ENCODE measurements around the gene ZNF385D. TPM values are rescaled to one million over a fixed set of nuclear protein-coding genes. Genes with fewer than 3 reads are reported as not detected.

ZNF385D gene
- total and polyA plus RNA-seq, 4 donors, result 0.17 to 30.9 (median 1.9) TPM

DNA sequence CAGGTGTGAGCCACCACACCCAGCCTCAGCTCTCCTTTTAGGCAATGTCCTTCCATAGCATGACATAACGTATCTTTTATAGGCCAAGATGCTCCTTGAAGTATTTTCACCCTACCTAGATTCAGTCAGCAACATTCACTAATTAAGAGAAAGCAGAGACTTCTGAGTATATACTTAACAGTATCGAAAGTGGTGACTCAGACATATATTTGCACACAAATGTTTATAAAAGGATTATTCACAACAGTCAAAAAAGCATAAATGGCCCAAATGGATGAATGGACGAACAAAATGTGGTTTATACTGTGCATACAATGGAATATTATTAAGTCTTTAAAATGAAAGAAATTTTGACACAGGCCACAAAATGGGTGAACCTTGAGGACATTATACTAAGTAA, 108.6 kb downstream of the ZNF385D start:
- no peak overlapping the region for H3K4me3 ChIP-seq
- 79 to 82% methylated on average over 3 of the region's 3 CpGs for WGBS, 2 donors
- H3K36me3 ChIP-seq (ENCODE audit: control insufficient read depth in 4 of 4, insufficient read depth in 4 of 4, low read length in 4 of 4), result no peaks in the 10 kb centered on the region
- DNase-seq (no peak), ATAC-seq (ENCODE audit: insufficient read depth, low FRiP score) (no peak)
- H3K9ac ChIP-seq (ENCODE audit: insufficient read depth in 1 of 2, low read length in 2 of 2), result no peak overlapping the region
- TF ChIP-seq, protein P1, sequence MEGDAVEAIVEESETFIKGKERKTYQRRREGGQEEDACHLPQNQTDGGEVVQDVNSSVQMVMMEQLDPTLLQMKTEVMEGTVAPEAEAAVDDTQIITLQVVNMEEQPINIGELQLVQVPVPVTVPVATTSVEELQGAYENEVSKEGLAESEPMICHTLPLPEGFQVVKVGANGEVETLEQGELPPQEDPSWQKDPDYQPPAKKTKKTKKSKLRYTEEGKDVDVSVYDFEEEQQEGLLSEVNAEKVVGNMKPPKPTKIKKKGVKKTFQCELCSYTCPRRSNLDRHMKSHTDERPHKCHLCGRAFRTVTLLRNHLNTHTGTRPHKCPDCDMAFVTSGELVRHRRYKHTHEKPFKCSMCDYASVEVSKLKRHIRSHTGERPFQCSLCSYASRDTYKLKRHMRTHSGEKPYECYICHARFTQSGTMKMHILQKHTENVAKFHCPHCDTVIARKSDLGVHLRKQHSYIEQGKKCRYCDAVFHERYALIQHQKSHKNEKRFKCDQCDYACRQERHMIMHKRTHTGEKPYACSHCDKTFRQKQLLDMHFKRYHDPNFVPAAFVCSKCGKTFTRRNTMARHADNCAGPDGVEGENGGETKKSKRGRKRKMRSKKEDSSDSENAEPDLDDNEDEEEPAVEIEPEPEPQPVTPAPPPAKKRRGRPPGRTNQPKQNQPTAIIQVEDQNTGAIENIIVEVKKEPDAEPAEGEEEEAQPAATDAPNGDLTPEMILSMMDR (IDR thresholded peaks at IDR 0.05; ENCODE audit: control extremely low read depth, extremely low read depth), result no peak
- H3K27ac ChIP-seq (ENCODE audit: low read depth in 1 of 2, low read length in 1 of 2), result no peak overlapping the region
- H3K9me3 ChIP-seq (ENCODE audit: control insufficient read depth in 4 of 4, insufficient read depth in 3 of 4, low read length in 3 of 4), result peaks cover 0 to 2% (median 0%) of the 10 kb centered on the region in 4 donors
- no peaks in the 10 kb centered on the region for H3K27me3 ChIP-seq (ENCODE audit: control insufficient read depth in 3 of 3, insufficient read depth in 3 of 3, low read length in 2 of 3)
- H3K4me1 ChIP-seq (ENCODE audit: control insufficient read depth in 5 of 5, insufficient read depth in 5 of 5, low read length in 5 of 5), result peaks cover 0 to 15% (median 0%) of the 10 kb centered on the region in 5 donors

- Histone ChIP-seq H3K27ac (ENCODE audit: low read depth in 1 of 2, low read length in 1 of 2) (no peak overlapping the region), H3K4me1 (ENCODE audit: control insufficient read depth in 5 of 5, insufficient read depth in 5 of 5, low read length in 5 of 5) (peaks cover 0 to 15% (median 0%) of the 10 kb centered on the region in 5 donors), H3K9ac (ENCODE audit: insufficient read depth in 1 of 2, low read length in 2 of 2) (no peak overlapping the region), H3K36me3 (ENCODE audit: control insufficient read depth in 4 of 4, insufficient read depth in 4 of 4, low read length in 4 of 4) (no peaks in the 10 kb centered on the region), H3K27me3 (ENCODE audit: control insufficient read depth in 3 of 3, insufficient read depth in 3 of 3, low read length in 2 of 3) (no peaks in the 10 kb centered on the region), H3K4me3 (no peak overlapping the region), H3K9me3 (ENCODE audit: control insufficient read depth in 4 of 4, insufficient read depth in 3 of 4, low read length in 3 of 4) (peaks cover 0 to 2% (median 0%) of the 10 kb centered on the region in 4 donors)
- ATAC-seq (ENCODE audit: insufficient read depth, low FRiP score) (no peak), DNase-seq (no peak)
- TF ChIP-seq, protein P1 (IDR thresholded peaks at IDR 0.05; ENCODE audit: control extremely low read depth, extremely low read depth), result no peak
- WGBS, 2 donors, result 75 to 79% methylated on average over 4 of the region's 4 CpGs
These were observed 109.1 kb downstream of the ZNF385D start for GRCh38 chr3:21641959-21642358.

DNA sequence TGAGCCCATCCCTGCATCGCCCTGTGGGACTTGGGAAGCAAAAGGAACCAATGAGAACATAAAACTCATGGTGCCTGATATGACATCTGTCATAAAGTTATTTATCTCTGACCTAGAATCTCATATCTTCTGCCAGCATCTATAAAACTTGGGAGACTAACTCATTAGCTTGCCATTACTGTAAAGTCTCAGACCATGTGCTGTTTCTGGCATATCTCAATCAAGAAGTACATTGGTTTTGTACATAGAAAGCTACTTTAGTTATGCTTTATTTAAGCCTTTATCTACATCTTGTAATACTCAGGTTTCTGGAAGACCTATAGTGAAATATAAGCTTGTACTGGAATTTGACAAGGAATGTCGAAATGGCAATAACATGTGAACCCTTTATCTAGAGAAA, 112.5 kb downstream of the ZNF385D start:
- DNase-seq (no peak), ATAC-seq (ENCODE audit: insufficient read depth, low FRiP score) (no peak)
- Histone ChIP-seq H3K9me3 (ENCODE audit: control insufficient read depth in 4 of 4, insufficient read depth in 3 of 4, low read length in 3 of 4) (peaks cover 0 to 2% (median 0%) of the 10 kb centered on the region in 4 donors), H3K9ac (ENCODE audit: insufficient read depth in 1 of 2, low read length in 2 of 2) (no peak overlapping the region), H3K4me3 (no peak overlapping the region), H3K27ac (ENCODE audit: low read depth in 1 of 2, low read length in 1 of 2) (no peak overlapping the region), H3K4me1 (ENCODE audit: control insufficient read depth in 5 of 5, insufficient read depth in 5 of 5, low read length in 5 of 5) (peaks cover 0 to 5% (median 0%) of the 10 kb centered on the region in 5 donors), H3K36me3 (ENCODE audit: control insufficient read depth in 4 of 4, insufficient read depth in 4 of 4, low read length in 4 of 4) (no peaks in the 10 kb centered on the region), H3K27me3 (ENCODE audit: control insufficient read depth in 3 of 3, insufficient read depth in 3 of 3, low read length in 2 of 3) (no peaks in the 10 kb centered on the region)
- WGBS, 2 donors, result 69 to 80% methylated on average over 2 of the region's 2 CpGs
- TF ChIP-seq, protein P1 (IDR thresholded peaks at IDR 0.05; ENCODE audit: control extremely low read depth, extremely low read depth), result no peak

- WGBS, 2 donors, result 52 to 68% methylated on average over 1 of the region's 1 CpG
- no peak overlapping the region for H3K27ac ChIP-seq (ENCODE audit: low read depth in 1 of 2, low read length in 1 of 2)
- TF ChIP-seq, protein P1 (IDR thresholded peaks at IDR 0.05; ENCODE audit: control extremely low read depth, extremely low read depth), result no peak
These were observed 116.9 kb downstream of the ZNF385D start for GRCh38 chr3:21634112-21634511.

More at GRCh38 chr3:21634112-21634511, 116.9 kb downstream of the ZNF385D start:
- DNase-seq, result no peak
- H3K4me3 ChIP-seq, result no peak overlapping the region
- H3K9ac ChIP-seq (ENCODE audit: insufficient read depth in 1 of 2, low read length in 2 of 2), result no peak overlapping the region
- no peaks in the 10 kb centered on the region for H3K9me3 ChIP-seq (ENCODE audit: control insufficient read depth in 4 of 4, insufficient read depth in 3 of 4, low read length in 3 of 4)
- H3K27me3 ChIP-seq (ENCODE audit: control insufficient read depth in 3 of 3, insufficient read depth in 3 of 3, low read length in 2 of 3), result no peaks in the 10 kb centered on the region
- H3K4me1 ChIP-seq (ENCODE audit: control insufficient read depth in 5 of 5, insufficient read depth in 5 of 5, low read length in 5 of 5), result no peaks in the 10 kb centered on the region
- no peaks in the 10 kb centered on the region for H3K36me3 ChIP-seq (ENCODE audit: control insufficient read depth in 4 of 4, insufficient read depth in 4 of 4, low read length in 4 of 4)
- no peak for ATAC-seq (ENCODE audit: insufficient read depth, low FRiP score)

All from lung (tissue), 12 donors.